Fibroblast of upper back skin (primary cell): ENCODE measurements around the gene SRGN.
A peak's percentile ranks its signal among the peaks of the same experiment; 100 is the strongest.
"Not testable (repeated sequence)": the region's sequence is repeated elsewhere in the genome, so short reads cannot be mapped to it uniquely, and the experiment has no call there.

Experiments used
- DNase-seq: peaks from one replicate; pipeline ENCODE4 v3.0.0-alpha.2; 2013

SRGN gene, protein sequence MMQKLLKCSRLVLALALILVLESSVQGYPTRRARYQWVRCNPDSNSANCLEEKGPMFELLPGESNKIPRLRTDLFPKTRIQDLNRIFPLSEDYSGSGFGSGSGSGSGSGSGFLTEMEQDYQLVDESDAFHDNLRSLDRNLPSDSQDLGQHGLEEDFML

DNA sequence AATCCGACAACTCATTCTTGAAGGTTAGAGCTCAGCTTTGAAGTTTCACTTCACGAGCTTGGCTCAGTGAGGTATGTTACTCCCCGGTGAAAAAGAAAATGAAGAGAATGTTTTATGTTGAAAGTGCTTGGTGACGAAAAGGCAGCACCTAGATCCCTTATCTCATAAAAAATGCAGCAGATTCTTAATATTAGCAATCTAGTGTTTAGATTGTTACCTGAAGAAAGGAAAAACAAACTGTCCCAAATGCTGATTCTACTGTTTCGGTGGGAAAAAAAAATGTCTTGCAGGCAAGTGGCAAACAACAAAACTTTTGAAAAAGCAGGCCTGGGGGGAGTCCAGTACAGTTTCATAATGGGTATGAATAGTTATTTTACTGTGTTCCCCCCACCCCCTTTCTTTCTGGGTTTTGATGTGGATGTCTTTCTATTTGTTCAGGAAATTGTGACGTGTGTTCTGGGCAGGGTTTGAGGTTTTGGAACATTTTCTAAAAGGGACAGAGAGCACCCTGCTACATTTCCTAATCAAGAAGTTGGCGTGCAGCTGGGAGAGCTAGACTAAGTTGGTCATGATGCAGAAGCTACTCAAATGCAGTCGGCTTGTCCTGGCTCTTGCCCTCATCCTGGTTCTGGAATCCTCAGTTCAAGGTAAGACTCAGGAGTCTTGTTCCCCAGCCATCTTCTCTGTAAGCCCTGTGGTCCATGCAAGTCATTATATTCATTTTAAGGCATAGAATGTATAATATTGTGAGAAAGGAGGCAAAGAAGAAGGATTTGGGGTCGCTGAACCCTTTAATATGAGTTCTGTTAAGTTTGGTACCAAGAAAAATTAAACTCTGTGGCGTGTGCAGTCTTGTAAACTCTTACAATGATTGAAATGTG lies at the start of gene SRGN:
Gene SRGN (plus strand): TSS at position 514 of the 881 bp plus-strand sequence. CDS start 55 bp downstream, at position 569.
- DNase-seq: peak; percentile 68

DNA sequence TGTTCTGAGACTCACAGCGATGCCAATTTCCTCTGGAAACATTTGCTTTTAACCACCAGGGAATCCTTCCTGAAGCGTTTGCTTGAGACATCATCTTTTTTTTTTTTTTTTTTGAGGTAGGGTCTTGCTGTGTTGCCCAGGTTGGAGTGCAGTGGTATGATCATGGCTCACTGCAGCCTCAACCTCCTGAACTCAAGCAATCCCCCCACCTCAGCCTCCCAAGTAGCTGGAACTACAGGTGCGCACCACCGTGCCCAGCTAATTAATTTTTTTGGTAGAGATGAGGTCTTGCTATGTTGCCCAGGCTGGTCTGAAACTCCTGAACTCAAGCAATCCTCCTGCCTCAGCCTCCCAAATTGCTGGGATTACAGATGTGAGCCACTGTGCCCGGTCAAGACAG lies 47.0 kb upstream of the SRGN start:
- DNase-seq: not testable (repeated sequence)

DNA sequence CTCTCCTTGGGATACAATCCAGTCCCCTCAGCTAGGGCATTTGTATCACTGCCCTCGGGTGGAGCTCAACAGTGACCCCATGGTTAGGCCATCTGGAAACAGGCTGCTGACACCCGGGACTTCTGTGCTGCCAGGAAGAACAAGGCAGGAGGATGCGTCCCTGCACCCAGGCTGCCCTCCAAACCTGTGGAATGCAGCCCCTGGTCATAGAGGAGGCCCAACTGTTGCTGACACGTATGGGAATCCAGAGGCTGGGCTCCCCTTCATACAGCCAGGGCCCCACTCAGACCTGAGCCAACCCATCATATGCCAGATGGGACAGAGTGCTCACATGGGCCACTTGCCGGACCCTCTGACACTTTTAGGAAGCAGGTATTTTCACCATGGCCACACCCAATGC lies 45.5 kb upstream of the SRGN start:
- no peak for DNase-seq

DNA sequence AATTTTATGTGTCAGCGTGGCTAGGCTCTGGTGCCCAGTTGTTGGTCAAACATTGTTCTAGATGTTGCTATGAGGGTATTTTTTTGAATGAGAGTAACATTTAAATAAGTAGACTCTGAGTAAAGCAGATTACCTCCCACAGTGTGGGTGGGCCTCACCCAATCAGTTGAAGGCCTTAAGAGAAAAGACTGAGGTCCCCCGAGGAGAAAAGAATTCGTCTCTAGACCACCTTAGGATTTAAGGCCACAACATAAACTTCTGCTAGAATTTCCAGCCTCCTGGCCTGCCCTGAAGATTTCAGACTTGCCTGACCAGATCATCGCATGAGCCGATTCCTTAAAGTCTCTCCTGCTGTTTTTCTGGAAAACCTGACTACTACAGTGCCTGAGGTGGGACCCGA lies 45.1 kb upstream of the SRGN start:
- no peak for DNase-seq

DNA sequence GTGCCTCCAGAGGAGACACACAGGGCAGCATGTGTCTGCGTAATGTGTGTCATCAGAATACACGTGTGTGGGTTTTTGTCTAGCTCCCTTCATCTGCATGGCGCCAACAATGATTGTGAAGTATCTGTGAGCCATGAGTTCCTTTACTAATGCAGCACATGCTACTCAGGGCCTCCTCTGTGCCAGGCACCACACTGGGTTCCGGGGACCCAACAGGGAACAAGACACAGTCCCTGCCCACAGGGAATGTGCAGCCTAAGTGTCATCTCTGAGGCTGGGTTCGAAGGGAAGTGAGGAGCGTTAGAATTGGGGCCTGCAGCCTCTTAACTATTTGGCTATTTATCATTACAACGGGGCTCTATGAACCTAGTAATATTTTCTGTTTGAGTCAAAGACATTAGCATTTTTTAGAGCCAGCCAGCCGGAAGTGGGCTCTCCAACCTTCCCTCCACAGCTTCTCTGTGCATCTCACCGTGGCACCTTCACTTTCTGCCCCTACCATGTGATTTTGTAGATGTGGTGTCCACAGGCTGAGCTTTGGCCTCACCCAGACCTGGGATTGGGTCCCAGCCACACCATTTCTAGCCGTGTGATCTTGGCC lies 43.9 kb upstream of the SRGN start:
- DNase-seq: no peak

DNA sequence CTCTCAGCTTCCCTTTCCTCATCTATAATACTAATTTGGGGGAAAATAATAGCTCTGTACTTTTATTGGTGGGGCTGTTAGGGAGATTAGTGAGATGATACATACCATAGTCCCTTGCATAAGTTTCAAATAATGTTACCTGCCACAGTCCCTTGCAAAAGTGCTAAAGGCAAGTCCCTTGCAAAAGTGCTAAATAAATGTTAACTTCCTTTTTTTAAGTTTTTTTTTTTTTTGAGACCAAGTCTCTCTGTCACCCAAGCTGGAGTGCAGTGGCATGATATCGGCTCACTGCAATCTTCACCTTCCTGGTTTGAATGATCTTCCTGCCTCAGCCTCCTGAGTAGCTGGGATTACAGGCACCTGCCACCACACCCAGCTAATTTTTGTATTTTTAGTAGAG lies 43.4 kb upstream of the SRGN start:
- no peak for DNase-seq

DNA sequence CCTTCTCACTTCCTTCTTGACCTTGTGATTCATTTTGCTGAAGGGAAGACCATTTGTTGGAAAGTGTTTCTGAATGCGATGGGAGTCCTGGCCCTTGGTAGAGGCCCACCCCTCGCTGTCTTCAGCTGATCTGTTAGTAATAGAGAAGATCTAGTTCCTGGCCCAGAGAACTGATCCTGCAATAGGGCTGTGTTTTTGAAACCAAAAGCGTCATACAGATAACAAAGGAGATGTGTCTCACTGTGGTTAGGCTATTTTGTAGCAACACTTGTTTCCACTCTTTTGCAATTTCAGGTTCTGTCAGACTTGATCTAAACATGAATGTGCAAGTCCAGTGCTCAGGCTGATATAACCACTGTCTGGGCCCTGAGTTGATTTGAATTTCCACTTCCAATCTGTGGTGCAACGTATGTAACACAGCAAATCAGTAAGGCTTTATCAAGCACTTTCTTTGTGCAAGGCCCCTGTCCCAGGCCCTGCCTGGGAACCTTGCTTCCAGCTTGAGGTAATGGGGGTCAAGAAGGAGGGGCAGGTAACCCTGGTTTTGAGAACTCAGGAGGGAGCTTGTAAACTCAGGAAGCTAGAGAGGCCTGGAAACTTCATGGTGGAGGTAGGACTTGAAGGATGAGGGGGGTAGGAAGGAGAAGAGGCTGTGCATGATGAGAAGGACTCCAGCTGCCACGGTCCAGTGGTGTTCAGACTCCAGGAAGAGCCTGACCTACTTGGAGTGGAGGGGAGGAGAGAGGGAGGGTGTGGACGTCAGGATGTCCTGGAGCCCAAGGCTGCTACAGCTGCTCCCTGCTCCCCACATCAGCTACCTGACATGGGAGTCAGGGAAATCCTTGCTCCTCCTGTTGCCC lies 42.2 kb upstream of the SRGN start:
- DNase-seq: no peak

DNA sequence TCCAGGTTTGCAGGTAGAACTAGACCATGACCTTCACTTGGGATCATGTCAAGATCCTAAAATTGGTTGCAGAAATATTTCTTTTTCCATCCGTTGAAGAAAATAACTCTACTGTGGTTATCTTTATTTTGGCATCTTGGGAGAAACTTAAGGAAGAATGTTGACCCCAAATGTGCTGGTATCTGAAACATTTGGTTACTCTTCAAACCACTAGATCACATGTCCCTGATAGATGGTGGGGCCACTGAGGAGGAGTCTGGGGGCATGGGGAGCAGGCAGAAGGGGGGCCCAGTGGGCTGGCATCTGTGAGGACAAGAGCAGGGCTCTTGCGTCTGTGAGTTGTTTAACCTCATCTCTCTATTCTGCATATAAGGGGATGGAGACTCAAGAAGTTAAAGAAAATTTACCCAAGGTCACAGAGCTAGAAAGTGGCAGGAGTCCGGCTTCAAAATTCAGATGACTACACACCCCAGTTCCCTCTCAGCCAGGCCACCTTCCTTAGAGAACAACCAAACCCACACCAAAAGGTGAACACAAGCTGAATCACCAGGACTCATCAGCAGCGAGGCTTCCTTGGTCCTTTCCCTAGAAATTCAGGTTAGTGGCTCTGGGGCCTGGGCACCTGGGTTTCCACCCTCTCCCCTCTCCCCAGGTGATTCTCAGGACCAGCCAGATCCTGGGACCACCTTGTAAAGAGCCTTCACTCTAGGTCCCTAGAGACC lies 40.6 kb upstream of the SRGN start:
- no peak for DNase-seq

DNA sequence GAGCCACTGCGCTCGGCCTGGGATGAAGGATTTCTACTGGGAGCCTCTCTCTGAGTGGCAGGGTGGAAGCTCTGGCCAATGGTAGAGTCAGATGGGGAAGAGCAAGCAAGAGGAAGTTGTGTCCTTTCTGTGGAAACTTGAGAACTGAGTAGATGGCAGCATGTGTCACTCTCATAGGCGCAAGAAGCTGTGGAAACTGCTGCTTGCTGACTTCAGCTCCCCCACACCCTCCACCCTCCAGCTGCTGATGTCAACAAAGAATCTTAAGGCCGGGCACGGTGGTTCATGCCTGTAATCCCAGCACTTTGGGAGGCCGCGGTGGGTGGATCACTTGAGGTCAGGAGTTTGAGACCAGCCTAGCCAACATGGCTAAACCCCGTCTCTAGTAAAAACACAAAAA lies 39.8 kb upstream of the SRGN start:
- no peak for DNase-seq

DNA sequence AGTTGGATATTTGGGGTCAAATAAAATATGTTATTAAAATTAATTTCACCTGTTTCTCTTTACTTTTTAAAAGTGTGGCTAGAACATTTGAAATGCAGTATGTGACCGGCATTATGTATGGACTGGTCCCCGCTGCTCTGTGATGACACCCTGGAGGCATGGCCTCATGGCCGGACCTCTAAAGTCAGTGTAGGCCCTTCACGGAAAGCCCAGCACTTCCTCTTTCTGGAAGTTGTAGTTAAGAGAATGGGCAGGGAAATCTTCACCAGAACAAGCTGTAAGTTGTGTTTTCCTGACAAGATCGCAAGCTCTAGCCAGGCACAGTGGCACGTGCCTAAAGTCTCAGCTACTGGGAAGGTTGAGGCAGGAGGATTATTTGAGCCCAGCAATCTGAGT lies 38.3 kb upstream of the SRGN start:
- no peak for DNase-seq

DNA sequence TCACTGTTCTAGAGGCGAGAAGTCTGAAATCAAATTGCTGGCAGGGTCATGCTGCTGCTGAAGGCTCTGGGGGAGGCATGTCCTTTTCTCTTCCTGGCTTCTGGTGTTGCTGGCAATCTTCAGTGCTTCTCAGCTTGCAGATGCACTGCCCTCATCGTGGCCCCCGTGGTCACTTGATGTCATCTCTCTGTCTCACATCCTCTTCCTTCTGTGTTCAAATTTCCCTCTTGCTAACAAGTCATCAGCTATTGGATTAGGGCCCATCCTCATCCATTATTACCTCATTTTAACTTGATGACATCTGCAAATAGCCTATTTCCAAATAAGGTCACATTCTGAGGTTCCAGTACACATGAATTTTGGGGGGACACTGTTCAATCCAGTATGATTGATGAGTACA lies 36.6 kb upstream of the SRGN start:
- DNase-seq: peak; percentile 38

DNA sequence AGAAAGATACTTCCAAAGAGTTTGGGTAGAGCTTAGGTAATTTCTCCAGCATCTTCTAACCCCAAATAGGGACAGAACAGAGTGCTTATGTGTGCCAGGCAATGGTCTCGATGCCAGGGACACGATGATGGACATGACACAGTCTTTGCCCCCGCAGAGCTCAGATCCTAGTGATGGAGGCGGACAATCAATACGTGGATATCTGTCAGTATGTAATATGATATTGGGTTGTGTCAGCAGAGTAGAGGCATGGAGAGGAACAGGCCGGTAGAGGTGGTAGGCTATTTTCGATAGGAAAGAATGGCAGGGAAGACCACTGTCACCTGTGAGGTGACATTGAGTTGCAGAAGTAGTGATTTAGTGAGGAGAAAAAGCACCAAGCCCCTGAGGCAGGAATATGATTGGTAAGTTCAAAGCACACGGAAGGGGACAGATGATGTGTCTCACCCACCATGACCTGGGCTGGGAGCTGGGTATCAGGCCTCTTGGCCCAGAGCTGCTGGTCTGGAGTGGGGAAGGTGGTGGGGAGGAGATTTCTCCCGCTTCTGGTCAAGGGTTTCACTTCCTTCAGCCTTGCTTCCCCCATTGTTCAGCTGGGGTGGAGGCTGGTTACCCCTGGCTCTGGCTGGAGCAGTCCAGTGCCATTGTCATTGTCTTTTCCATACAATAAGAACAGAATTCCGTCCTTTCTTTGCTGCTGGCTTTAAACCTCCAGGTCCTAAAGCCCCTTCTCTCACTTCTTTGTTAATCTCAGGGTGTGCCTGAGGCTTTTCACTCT lies 36.0 kb upstream of the SRGN start:
- no peak for DNase-seq

DNA sequence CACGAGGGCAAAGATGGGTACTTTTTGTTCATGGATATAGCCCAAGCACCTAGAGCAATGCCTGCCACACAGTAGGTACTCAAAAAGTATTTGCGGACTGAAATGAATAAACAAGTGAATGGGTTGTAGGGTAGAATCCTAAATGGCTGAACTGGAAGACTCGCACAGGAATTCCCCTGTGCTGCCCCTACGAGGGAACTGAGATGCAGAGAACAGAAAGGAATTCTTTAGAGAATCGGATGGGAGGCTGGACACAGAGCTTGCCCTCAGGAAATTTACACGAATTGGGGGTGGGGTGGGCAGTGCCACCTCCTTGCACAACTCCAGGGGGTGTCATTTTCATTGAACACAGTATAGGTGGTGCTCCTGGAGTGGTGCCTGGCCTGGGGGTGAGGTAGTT lies 35.2 kb upstream of the SRGN start:
- no peak for DNase-seq

DNA sequence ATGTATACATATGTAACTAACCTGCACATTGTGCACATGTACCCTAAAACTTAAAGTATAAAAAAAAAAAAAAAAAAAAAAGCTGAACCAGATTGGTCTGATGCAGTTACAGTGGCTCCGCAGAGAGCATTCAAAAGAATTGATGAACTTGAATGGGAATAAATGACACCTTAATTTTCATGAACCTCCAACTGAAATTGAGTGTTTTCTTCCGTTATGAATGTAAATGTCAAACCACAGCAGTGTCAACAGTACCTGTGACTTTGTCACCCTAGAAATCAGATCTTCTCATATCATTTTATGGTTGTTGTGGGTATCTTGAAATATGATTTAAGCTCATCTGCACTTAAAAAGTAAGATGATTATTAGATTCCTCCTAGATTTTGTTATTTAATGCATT lies 32.7 kb upstream of the SRGN start:
- no peak for DNase-seq

DNA sequence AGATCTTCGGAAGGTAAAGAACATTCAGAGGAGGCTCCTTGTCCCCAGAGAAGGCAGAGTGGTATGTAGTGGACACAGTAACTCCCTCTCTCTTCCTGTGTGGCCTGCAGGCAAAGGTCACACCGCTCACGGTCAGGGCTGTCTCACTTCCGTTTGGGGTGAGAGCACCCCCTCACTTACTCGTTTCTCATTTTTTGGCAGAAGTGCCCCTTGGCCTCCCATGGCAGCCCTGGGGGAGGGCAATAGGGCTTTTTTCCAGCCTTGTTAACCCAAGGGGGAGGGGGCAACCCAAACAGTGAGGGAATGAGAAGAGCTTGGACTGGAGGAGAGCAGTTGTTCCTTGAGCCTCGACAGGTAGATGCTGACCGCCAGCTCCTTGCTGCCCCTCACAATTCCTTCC lies 31.8 kb upstream of the SRGN start:
- DNase-seq: no peak

DNA sequence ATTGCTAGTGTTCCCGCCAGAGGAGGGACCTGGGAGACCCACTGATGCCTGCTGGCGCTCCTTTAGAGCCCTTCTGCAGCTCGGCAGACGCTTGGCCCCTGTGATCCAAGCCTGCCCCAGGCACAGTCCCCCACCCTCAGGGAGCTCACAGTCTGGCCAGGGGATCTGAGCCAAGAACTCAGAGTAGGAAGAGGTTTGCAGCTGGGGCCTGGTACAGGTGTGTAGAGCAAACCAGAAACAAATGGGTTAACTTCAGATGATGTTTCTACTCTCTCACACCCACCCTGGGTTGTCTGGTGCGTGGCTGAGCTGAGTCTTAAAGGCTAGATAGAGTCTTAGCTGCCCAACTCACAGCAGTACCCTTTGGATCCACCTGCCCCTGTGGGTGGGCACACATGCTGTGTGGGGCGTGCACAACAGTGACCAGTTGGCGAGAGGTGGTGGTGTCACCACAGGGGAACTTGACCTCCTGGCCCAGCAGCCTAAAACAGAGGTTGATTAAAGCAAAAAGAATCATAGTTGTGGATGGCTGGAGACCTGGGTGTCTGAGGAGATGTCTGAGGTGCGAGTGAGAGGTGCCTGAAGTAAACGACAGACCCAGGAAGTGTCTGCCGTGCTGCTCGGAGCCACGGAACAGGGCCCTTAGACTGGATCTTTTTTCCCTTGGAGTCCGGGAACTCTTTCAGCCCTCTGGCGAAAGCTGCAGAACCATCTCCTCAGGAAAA lies 31.2 kb upstream of the SRGN start:
- DNase-seq: no peak

DNA sequence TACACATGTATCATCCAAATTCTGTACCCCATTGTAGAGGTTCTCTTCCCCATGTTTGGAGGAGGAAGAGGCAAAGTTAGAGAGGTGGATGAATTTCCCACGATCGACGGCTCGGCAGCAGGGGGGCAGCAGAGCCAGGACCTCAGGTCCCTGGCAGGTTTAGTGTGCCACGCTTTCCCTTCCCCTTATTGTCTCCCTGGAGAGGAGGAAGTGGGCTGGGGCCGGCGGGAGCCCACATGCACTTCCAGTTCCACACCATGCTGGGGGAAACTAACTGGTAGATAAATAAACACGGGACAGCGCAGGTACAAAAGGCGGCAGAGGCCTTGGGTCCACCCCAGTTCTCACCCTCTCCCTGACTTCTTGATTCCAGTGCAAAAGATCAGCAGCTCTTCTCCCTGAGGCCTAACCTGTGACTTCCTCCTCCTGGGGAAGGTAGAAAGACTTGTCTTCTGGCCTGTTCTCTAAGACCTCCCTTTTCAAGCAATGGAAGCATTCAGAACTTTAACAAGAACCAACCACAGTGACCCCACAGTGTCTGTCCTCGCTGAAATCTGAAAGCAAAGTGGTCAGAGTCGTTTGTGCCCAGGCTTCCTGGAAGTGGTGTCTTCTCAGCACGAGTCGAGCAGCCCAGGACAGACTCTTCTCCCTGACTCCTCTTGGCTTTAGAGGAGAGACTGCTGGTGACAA lies 30.5 kb upstream of the SRGN start:
- no peak for DNase-seq

DNA sequence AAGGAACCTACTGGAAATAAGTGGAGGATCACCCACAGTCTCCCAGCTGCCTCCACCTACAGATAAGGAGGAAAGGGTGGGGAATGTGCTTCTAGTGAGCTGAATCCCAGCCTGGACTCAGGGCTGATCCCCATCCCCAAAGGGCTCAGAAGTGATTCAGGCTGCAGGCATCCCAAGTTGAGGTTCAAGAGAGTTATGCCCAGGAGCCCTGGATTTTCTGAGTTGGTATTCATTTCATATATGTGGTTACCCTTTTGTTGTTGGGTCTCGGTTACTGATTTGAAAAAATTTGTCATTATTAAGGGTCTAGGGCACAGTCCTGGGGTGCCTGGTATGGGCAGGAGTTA lies 30.0 kb upstream of the SRGN start:
- peak; percentile 67 for DNase-seq

DNA sequence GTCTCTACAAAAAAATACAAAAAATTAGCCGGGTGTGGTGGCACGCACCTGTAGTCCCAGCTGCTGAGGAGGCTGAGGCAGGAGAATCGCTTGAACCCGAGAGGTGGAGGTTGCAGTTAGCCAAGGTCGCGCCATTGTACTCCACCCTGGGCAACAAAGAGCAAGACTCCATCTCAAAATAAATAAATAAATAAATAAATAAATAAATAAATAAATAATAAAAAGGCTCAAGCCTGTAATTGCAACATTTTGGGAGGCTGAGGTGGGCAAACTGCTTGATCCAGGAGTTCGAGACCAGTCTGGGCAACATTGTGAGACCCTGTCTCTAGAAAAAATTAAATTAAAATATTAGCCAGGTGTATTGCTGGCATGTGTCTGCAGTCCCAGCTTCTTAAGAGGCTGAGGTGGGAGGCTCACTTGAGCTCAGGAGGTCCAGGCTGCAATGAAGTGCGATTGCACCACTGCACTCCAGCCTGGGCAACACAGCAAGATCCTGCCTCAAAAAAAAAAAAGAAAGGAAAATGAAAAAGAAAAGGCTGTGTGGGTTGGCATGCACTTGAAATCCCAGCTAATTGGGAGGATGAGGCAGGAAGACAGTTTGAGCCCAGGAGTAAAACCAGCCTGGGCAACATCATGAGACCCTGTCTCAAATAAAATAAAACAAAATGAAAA lies 27.6 kb upstream of the SRGN start:
- DNase-seq: no peak
